GM18517 (cell line): Measurements from ENCODE around the gene GTF2F1.
"Not testable (repeated sequence)": the region's sequence is repeated elsewhere in the genome, so short reads cannot be mapped to it uniquely, and the experiment has no call there.

ENCODE experiments used
- ATAC-seq: cut with Tn5 transposase; IDR thresholded peaks from one replicate; pipeline ENCODE4 v1.9.1; 2021; ENCODE audit warnings: mild to moderate bottlenecking, moderate library complexity; ENCODE audit not compliant: unreplicated experiment

GTF2F1 gene

DNA sequence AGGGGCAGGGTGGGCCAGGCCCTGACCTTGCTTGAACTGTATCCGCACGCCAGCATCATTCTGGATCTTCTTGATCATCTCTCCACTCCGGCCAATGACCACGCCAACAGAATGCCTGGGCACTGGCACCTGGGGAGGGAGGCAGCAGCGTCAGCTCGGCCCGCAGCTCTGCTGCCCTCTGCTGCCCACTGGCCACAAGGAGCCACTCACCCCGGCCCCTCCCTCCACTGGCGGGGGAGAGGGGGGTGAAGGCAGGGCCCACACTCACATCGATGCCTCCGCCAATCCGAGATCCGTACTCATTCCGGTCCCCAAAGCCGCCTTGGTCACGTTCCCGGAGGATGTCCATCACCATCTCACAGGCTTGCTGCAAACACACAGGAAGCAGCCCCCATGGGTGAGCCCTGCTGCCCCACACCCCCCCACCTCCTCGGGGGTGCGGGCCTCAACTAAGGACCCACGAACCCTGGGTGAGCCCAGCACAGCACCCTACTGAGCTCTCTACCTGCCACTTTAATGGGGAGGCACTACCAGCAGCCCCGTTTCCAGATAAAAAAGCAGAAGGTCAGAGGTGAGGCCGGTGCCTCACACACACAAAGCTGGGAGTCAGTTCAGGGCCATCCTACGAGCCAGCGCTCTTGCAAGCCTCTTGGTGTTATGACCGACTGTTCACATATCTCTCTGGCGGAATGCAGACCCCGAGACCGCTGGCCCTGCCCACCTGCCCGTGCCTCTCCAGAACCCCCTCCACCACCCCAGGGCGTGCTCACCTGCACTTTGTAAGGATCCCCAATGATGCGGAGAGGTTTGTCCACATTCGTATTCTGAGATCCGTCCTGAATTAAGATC lies 25.0 kb upstream of the GTF2F1 start:
- no peak for ATAC-seq

DNA sequence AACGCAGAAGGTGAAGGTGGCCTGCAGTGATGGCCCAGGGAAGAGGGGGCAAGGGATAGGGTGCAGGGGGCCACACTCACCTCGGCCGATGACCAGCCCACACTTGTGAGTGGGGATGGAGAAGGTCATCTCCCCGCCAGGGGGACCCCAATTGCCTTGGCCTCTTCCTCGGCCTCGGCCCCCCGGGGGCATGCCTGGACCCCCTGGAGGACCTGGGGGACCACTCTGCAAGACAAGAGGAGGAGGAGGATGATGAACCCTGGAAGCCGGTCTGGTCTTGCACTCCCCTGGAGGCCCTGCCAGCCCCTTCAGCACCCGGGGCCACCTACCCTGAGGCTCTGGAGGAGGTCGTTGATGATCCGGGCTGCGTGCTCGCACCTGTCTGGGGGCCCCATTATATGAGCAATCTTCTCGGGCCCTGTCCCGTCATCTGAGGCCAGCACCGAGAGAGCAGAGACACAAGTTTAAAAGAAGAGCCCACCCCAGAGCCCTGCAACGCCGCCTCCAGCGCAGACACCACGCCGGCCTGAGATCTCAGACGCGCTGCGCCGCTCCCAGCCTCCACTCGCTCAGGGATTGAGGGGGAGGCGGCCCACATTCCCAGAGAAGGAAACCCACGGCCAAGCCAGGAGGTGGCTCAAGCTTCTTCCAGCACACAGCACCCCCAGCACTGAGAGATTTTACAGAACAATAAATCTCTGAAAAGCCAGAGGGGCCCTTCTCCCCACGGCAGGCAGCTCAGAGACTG lies 23.9 kb upstream of the GTF2F1 start:
- ATAC-seq = no peak

DNA sequence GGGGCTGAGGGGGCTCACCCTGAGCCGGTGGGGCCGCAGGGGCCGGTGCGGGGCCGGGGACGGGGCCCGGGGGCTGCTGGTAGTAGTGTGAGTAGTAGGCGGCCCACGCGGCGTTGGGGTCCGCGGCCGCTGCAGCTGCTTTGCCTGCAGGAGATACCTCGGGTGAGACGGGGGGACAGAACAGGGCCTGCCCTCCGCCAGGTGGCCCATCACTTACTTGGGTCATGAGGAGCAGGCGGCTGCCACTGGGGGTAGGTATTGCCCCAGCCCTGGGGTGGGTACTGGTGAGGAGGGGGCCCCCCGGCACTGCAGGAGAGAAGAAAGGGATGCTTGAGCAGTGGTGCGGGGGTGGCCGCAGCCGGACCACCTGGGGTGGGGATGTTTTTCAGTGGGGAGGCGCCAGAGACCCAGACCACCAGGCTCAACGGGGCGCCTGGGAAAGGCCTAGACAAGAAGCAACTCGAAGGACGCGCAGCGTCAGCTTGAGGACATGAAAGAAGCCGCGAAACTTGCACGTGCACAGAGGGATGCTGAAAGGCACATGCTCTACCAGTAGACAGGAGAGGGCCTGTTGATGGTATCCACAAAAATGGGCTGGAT lies 22.7 kb upstream of the GTF2F1 start:
- no peak for ATAC-seq

GRCh38 chr19:6414793-6415590 lies 22.0 kb upstream of the GTF2F1 start:
- ATAC-seq = no peak

GRCh38 chr19:6413721-6414643 lies 21.0 kb upstream of the GTF2F1 start:
- no peak for ATAC-seq

- no peak for ATAC-seq
Observed at GRCh38 chr19:6413291-6413690, 20.3 kb upstream of the GTF2F1 start.

- no peak for ATAC-seq
Observed at GRCh38 chr19:6412447-6413091, 19.6 kb upstream of the GTF2F1 start.

GRCh38 chr19:6412061-6412446 lies 19.1 kb upstream of the GTF2F1 start:
- no peak for ATAC-seq

GRCh38 chr19:6409346-6409745 lies 16.4 kb upstream of the GTF2F1 start:
- no peak for ATAC-seq

- ATAC-seq = no peak
Observed at GRCh38 chr19:6406401-6406800, 13.4 kb upstream of the GTF2F1 start.

GRCh38 chr19:6402837-6403608 lies 10.1 kb upstream of the GTF2F1 start:
- no peak for ATAC-seq

- no peak for ATAC-seq
Observed at GRCh38 chr19:6402058-6402457, 9.1 kb upstream of the GTF2F1 start.

DNA sequence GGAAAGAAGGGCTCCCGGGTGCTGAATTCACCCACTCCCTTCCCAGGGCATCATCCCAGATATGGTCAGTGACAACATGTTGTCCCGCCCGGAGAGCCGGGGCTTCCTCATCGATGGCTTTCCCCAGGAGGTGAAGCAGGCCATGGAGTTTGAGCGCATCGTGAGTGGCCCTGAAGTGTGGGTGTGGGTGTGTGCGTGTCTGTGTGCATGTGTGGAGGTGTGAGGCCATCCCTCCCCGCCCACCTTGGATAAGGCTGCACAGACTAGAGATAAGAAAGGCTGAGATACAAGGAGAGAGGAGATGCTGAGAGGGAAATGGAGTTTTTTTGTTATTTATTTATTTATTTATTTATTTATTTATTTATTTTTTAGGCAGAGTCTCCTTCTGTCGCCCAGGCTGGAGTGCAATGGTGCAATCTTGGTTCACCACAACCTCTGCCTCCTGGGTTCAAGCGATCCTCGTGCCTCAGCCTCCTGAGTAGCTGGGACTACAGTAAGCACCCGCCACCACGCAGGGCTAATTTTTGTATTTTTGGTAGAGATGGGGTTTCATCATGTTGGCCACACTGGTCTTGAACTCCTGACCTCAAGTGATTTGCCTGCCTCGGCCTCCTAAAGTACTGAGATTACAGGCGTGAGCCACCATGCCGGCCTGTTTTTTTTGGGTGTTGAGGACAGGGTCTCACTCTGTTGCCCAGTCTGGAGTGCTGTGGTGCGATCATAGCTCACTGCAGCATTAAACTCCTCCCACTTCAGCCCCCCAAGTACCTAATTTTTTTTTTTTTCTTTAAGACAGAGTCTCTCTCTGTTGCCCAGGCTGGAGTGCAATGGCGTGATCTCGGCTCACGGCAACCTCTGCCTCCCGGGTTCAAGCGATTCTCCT lies 7.3 kb upstream of the GTF2F1 start:
- ATAC-seq = not testable (repeated sequence)

DNA sequence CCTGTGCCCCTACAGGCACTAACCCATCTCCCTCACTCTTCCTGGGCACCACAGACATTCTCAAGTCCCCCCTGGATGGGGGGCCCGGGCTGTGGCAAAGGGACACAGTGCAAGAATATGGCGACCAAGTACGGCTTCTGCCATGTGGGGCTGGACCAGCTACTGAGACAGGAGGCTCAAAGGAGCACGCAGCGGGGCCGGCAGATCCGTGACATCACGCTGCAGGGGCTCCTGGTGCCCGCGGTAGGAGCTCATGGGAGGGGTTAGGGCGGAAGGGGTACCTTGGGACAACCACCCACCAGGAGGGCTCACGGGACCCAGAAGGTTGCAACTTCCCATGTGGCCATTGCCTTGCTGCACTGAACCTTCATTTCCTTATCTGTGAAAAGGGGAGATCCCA lies 3.3 kb upstream of the GTF2F1 start:
- no peak for ATAC-seq

GRCh38 chr19:6394831-6395230 lies 1.9 kb upstream of the GTF2F1 start:
- ATAC-seq = no peak

DNA sequence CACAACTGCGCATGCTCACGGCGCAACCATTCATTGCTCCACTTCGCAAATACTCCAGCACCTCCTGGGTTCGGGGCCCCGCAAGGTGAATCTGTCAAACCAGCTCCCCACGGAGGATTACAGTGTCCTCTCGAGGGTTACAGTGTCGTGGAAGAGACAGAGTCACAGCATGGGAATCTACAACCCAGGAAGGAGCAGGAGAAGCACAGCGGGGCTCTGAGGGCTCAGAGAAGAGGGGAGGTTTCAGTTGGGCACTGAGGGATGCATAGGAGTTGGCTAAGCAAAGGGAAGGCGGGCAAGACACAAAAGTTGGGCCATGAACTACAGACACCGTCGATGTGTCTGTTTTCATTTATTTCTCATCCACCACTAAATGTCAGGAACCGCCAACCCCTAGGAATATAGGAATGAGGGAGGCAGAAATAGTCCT lies 1.0 kb upstream of the GTF2F1 start:
- no peak for ATAC-seq

- ATAC-seq = no peak
Observed at GRCh38 chr19:6392221-6393073, 517 bp downstream of the GTF2F1 start.
